Vagina (tissue), 2 donors: Measurements from ENCODE around the gene DNAAF3.

Experiments used
- POLR2A ChIP-seq, 2 donors: fragments of 450-650 bp; IDR thresholded peaks; one replicate each; pipeline ENCODE4 v1.6.1; 2017; ENCODE audit warnings: antibody characterized with exemption in 2 of 2, mild to moderate bottlenecking in 2 of 2, moderate library complexity in 2 of 2
- TF ChIP-seq, protein P1 (sequence below), 3 experiments: fragments of 450-650 bp in 2 of 3; fragments of 200-600 bp in 1 of 3; sonication (generic) in 1 of 3; IDR thresholded peaks; one replicate each; pipeline ENCODE4 v1.5.1; 2017 to 2019; ENCODE audit warnings: antibody characterized with exemption in 3 of 3, mild to moderate bottlenecking in 2 of 3, moderate library complexity in 2 of 3

DNA sequence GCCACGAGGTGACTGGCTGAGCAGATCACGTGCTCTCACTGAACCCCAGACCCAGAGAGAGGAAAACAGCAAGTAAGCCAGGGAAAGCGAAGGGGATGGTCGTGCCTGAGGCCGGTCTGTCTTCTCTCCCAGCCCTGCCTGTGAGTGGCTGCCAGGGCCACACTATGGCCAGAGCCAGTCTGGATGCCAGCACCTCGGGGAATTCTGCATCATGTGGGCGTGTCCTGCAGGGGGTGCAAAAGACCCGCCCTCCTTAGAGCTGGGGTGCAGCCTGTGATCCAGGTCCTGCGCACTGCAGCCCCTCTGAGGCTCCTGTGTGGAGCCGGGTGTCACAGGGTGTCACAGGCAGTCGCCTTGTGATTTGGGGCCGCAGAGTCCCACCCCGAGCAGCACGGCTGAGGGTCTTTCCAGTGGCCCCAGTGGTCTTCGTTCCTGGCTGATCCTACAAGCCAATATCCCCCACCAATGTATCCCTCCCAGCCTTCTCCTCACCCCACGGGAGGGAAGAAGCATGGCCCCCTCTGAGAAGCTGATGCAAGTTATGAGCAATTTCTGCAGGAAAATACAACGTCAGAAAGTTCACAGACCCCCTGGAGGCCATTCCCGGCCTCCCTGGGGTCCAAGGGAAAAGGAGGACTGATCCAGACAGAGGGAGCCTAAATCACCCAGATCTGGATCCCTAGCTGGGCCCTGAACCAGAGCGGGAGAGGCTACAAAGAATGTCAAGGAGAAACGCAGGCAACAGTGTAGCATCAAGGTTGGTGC lies 56.7 kb downstream of the DNAAF3 start:
- TF ChIP-seq, protein P1, sequence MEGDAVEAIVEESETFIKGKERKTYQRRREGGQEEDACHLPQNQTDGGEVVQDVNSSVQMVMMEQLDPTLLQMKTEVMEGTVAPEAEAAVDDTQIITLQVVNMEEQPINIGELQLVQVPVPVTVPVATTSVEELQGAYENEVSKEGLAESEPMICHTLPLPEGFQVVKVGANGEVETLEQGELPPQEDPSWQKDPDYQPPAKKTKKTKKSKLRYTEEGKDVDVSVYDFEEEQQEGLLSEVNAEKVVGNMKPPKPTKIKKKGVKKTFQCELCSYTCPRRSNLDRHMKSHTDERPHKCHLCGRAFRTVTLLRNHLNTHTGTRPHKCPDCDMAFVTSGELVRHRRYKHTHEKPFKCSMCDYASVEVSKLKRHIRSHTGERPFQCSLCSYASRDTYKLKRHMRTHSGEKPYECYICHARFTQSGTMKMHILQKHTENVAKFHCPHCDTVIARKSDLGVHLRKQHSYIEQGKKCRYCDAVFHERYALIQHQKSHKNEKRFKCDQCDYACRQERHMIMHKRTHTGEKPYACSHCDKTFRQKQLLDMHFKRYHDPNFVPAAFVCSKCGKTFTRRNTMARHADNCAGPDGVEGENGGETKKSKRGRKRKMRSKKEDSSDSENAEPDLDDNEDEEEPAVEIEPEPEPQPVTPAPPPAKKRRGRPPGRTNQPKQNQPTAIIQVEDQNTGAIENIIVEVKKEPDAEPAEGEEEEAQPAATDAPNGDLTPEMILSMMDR (IDR thresholded peaks at IDR 0.05): no peak
- no peak for TF ChIP-seq POLR2A (IDR thresholded peaks at IDR 0.05)
